ENCODE results near the gene SERPINA3.

The SERPINA3 gene

DNA sequence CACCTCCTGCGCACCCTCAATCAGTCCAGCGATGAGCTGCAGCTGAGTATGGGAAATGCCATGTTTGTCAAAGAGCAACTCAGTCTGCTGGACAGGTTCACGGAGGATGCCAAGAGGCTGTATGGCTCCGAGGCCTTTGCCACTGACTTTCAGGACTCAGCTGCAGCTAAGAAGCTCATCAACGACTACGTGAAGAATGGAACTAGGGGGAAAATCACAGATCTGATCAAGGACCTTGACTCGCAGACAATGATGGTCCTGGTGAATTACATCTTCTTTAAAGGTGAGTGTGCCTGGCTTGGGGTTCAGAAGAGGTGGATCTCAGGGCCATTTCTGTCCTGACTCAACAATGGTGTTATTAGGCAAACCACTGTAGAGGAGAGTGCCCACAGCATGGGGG is 2.6 kb downstream of the SERPINA3 start:
- no peak for DNase-seq

DNA sequence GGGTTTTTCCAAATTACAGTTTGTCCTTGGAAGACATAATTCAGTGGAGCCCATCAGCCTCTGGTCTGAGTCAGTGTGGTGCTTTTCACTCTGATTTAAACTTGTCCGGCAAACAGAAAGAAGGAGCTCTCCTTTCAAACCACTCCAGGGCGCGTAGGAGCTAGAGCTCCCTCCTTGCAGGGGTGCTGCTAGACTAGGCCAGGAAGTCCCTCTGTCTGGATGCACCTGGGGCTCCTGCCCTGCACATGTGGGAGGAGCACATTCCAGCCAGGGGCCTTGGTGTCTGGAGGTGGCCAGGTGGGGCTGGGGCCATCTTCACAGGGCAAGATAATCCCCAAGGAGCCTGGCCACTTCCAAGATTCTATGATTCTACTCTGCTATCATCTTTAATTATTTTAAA is 3.1 kb downstream of the SERPINA3 start:
- no peak for DNase-seq

GRCh38 chr14:94615823-94616570 is 3.8 kb downstream of the SERPINA3 start:
- DNase-seq = no peak

DNA sequence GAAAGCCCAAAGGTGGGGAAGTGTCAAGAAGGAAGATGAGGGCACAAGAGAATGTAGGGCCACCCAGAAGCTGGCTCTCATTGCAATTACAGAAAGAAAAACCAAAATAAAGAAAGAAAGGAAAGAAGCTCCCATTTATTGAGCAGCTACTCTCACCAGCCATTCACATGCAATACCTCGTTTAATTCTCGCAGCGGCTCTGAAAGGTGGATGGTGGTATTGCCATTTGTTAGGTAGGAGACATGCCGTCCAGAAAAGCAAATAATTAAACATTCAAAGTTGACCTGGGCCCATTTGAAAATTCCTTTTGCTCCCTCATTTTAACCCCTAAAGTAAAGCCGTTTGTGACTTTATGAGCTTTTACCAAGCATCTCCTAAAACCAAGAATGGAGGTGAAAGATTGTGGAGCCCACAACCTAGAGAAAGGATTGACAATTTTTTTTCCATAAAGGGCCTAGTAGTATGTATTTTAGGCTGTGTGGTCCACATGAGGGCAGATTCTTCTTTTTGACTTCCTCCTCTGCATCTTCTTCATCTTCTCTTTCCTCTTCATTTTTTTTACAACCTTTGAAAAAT is 5.3 kb downstream of the SERPINA3 start:
- DNase-seq = no peak

- no peak for DNase-seq
Measured at GRCh38 chr14:94617988-94618822, 6.0 kb downstream of the SERPINA3 start.

DNA sequence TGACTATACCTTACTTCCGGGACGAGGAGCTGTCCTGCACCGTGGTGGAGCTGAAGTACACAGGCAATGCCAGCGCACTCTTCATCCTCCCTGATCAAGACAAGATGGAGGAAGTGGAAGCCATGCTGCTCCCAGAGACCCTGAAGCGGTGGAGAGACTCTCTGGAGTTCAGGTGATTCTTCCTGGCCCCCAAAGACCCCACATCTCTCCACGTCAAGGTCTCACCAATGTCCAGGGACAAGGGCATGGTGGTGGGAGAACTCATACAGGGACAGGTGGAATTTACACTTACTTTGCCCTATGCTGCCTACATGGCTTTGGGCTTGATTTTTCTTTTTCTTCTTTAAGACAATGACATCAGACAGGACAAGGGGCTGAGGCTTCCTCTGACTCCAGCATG is 7.1 kb downstream of the SERPINA3 start:
- no peak for DNase-seq

GRCh38 chr14:94620597-94620996 is 8.4 kb downstream of the SERPINA3 start:
- DNase-seq = no peak

GRCh38 chr14:94621358-94622134 is 9.4 kb downstream of the SERPINA3 start:
- no peak for DNase-seq

DNA sequence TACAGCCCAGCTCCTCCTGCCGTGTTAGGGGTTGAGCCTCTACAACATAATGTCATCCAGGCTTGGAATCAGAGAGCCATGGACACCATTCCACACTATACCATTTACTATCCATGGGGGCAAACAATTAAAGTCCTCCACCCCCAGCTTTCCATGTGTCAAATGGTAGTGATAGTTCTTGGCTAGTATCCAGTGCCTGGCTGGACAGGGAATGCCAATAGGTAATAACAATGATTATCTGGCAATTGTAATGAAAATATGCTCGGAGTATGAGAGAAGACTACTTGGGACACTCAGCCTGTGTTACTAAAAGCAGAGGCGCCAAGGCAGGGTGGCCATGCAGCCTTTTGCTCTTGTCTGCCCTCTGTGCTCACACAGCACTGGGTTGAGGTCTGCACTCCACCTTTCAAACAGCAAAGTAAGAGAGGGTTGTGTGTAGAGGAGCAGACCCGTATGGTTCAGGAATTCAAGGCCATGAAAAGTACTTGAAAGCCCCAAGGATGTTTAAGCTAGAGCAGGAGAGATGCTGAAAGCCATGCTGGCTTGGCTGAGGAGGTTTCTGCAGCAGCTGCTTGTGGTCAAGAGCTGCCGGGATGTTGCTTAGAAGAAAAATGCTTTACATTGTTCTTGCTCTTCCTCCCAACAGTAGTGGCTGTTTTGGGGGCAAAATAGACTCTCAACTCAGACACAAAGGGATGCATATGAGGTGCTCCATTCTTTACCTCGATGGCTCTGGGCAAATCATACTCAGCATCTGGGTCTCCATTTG is 10.6 kb downstream of the SERPINA3 start:
- DNase-seq = no peak

GRCh38 chr14:94623422-94623809 is 11.2 kb downstream of the SERPINA3 start:
- no peak for DNase-seq

- no peak for DNase-seq
Measured at GRCh38 chr14:94623856-94624499, 11.8 kb downstream of the SERPINA3 start.

DNA sequence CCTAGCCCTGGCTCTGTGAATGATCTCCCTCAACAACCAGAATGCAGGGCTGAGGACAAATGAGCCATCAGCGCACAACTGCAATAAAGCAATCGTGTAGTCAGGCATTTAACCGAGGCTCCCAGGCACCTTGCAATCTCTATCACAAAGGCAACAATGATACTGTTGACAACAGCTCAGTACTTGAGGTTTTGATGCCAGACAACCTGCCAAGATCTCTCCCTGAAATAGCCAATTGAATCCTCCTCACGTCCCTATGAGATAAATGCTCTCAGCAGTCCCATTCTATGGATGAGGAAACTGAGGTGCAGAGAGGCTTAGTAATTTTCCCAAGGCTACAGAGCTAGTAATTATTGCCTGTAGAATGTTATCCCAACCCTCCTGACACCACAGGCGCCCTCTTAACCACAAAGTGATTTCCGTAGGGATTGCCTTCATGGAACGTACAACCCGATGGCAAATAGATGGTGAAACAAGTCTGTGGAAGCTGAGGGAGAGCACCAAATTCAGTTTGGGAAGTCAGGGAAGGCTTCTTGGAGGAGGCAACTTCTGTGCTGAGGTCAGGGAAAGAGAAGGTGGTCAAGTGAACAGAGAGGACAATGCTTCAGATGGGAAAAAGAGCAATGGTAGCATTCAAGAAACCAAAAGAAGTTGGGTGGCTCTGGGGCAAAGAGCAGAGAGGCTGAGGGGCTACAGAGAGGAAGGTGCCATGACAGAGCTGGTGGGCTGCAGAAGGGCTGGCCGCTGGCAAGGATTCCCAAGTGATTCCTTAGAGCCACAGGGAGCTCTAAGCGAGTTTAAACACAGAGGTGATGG is 12.6 kb downstream of the SERPINA3 start:
- DNase-seq = no peak

DNA sequence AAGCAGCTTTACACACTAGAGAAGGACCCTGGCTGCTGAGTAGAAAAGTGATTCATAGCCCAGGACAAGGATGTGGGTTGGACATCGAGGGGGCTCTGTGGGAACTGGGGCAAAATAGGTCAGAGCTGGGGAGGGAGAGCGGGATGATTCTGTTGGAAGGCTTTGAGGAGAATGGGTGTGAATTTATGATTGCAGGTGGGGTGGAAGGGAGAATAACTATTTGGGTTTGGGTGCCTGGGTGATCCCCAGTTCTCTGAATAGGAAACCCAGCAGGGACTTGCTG is 13.1 kb downstream of the SERPINA3 start:
- DNase-seq = no peak

- DNase-seq = no peak
Measured at GRCh38 chr14:94628578-94628977, 16.4 kb downstream of the SERPINA3 start.

GRCh38 chr14:94630396-94630795 is 18.2 kb downstream of the SERPINA3 start:
- no peak for DNase-seq

GRCh38 chr14:94631050-94631449 is 18.9 kb downstream of the SERPINA3 start:
- no peak for DNase-seq

GRCh38 chr14:94631536-94632304 is 19.5 kb downstream of the SERPINA3 start:
- no peak for DNase-seq

DNA sequence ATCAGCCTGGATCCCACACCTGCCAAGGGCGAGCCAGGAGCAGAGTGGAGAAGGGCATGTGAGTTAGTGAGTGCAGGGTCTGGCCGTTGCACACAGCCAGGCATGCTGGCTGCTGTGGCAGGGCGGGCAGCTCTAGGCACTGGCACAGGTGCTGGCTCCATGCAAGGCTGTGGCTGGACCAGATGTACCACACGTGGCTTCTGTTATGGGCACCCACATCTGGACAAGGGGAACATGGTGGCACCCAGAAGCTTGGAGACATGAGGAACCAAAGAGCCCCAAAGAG is 20.1 kb downstream of the SERPINA3 start:
- no peak for DNase-seq

DNA sequence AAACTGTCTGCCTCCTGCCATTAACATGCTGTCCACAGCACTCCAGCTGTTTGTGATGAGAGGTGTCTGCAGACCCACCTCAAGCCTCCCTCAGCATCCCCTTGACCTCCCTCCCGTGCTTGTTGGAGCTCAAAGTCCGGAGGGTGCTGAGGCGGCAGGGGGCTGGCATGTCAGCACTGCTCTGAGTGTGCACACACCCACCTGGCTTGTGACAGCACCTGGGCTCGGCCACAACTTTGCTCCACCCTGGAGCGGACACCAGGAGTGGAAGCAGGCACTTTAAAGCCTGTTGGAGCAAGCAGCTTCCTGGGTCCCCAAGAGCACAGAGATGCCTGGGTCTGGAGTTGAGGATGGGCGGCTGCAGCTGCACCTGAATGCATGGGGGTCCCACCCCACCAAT is 20.9 kb downstream of the SERPINA3 start:
- DNase-seq = no peak

DNA sequence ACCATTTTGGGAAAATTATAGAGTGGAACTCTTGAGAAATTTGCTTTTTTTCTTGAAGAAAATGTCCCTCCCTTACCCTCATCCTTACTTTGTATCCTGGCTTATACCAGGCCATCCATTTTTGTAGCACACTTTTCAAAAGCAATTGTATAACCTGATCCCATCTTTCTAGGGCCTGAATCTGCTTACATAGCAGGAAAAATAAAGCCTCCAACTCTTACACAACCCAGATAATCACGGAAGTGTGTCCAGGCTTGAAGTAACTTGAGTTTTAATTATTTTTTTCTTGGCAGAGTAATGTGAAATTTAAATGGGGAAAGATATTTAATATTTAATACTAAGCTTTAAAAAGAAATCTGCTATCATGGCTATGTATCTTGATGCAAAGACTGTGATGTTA is 23.0 kb downstream of the SERPINA3 start:
- no peak for DNase-seq
